Stimulated activated CD8-positive, alpha-beta memory T cell treated with anti-CD3 and anti-CD28 coated beads, Interleukin-4, amount 100 ng/mL, for 4 hours (primary cell): ENCODE results near the gene COL4A6.

Experiments used
- DNase-seq, 2 donors: peaks; one replicate each; pipeline ENCODE4 v3.0.0-alpha.2; 2020; ENCODE audit warnings: low read depth in 2 of 2, low spot score in 1 of 2

The COL4A6 gene

DNA sequence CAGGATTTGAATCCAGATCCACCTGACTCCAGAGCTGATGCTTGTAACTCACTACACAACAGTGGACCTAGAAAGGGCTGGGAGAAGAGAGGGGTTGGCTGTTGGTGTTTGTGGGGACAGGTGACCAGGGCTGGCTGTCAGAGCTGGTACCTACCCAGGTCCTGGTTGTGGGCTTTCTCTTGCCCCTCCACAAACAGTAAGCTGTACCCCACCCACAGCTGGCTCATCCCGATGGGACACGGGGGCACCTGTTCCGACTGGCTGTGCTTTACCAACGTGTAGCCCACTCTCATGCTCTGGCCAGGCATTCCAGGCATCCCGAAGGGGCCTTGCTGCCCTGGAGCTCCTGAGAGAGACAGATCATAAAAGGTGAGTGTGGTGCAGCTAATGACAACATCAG lies 277.9 kb downstream of the COL4A6 start:
- no peak for DNase-seq

- no peak for DNase-seq
These were observed 279.1 kb downstream of the COL4A6 start for GRCh38 chrX:108159028-108159670.

GRCh38 chrX:108157628-108158027 lies 280.6 kb downstream of the COL4A6 start:
- no peak for DNase-seq

- no peak for DNase-seq
These were observed 281.2 kb downstream of the COL4A6 start for GRCh38 chrX:108156934-108157466.

- DNase-seq: no peak
These were observed 282.1 kb downstream of the COL4A6 start for GRCh38 chrX:108156082-108156481.

DNA sequence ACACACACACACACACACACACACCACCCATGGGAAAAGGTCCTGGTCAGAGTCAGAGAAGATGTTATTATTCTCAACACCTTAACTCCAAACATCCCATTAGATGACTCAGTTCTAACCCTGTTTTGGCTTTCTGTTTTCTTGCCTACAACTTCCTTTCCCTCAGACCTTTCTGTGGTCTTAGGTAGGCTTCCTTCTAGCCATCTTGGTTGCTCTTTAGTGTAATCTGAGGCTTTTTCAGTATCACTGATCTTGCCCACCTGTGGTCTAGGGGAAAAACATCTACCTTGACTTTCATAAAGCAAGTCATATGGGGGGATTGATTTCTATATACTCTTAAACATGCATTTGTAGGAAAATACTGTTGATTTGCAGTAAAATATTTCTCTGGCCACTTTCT lies 289.7 kb downstream of the COL4A6 start:
- no peak for DNase-seq

DNA sequence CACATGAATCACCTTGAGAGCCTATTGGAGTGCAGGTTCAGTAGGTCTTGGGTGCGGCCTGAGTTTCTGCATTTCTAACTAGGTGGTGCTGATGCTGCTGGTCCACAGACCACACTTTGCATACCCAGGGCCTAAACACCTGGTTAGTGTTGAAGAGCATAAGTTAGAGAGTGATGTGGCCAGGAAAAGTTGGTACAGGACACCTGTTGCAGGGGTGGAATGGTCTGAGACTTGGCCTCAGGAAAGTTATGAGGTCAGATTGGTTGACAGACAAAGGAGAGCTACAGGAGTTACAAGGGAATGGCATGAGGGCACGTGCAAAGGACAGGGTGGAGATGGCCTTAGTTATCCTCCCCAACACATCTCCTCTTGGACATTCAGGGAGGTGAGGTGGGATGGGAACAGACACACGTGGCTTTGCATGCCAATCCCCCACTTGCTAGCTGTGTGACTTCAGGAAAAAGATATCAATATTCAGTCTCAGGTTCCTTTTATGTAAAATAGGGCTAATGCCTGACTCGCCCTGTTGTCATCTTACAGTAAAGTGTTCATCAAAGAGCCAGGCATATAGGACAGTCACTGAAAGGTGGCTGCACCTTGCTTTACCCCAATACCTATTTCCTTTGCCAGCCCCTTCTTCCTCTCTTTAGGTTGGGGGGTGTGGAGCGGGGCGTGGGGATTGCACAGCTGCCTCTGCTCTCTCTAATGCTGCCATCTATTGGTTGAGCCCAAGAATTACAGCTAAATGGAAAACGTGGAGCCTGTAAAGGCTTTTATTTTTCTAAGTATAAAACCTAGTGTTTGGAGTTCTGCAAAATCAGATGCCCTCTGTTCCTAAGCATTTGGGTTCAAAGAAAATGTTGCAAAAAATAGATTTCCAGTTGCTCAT lies 299.2 kb downstream of the COL4A6 start:
- DNase-seq: no peak

GRCh38 chrX:108134724-108135123 lies 303.5 kb downstream of the COL4A6 start:
- no peak for DNase-seq

DNA sequence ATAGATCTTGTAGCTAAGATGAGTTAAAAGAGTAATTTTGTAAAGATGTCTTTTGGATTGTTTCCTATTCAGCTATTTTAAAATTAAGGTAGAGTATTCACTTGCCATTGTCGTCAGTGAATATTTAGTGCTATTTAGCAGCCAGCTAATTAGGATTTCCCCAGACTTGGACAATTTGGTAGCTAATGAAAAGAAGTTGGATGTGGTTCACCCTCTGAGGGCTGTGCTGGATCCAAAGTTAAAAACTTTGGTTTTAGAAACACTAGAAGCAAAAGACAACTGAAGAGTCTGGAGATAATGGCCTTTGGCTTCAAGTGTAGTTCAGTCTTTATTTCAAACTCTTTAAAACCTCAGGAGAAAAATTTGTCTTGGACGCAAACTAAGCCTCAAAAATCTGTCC lies 305.3 kb downstream of the COL4A6 start:
- no peak for DNase-seq

DNA sequence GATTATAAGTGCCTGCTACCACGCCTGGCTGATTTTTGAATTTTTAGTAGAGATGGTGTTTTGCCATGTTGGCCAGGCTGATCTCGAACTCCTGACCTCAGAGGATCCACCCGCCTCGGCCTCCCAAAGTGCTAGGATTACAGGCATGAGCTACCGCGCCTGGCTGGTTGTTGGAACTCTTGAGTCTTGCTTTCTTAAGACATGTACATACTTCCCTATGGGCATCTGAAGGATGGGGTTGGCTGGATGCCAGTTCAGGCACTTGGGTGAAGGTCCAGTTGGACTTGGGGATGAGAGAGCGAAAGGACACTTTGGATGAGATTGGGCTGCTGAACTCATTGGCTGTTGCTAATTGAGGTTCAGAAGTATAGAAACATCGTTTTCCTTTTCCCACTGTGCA lies 306.2 kb downstream of the COL4A6 start:
- DNase-seq: no peak

- no peak for DNase-seq
These were observed 306.8 kb downstream of the COL4A6 start for GRCh38 chrX:108131471-108131870.

DNA sequence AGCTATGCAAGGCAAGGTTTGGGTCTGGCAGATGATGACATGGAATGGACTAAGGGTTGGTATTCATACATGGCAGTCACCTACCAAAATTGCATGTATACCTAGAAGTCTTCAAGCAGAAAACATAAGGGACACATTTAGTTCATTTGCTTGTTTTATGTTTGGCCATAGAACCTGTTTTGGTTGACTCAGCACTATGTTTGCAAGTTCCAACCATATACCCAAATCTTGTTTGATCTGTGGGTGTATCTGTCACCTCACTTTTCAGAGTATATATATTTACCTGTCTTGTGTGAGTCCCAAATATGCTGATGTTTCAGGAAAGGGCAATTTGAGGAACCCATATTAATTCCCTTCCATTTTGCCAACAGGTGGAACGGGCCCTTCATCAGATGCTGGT lies 307.3 kb downstream of the COL4A6 start:
- no peak for DNase-seq

DNA sequence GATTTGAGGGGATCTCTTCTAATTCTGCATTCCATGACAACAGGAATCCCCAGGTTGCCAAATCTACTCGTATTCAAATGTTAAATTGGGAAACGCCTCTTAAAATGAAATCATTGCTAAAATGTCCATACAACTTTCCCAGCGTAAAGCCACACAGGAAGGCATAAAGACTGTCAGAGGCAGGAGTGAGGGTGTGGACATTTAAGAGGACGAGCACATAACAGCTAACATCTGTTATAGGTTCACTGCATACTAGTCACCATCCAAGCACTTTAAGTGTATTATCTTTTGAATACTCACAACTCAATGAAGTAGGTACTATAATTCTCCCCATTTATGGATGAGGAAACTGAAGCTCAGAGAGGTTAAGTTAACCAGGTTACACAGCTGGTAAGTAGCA lies 311.1 kb downstream of the COL4A6 start:
- DNase-seq: no peak

DNA sequence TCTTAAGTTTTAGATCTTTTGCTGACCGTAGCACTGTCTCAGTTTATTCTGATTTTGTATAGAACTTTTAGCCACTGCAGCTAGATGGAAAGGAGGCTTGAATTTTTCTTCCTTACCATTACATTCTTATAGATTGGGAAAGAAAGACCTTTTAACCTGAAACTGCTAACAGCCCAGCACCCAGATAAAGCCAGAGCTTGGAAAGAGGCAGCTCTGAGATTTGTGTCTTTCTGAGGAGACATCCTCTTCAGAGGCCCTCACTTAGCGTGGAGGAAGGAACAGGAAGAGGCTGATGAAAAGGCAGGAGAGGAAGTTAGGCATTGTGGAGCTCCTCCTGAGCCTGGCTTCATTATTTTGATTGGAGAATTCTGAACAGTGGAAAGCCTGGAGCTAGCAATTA lies 311.6 kb downstream of the COL4A6 start:
- DNase-seq: no peak

DNA sequence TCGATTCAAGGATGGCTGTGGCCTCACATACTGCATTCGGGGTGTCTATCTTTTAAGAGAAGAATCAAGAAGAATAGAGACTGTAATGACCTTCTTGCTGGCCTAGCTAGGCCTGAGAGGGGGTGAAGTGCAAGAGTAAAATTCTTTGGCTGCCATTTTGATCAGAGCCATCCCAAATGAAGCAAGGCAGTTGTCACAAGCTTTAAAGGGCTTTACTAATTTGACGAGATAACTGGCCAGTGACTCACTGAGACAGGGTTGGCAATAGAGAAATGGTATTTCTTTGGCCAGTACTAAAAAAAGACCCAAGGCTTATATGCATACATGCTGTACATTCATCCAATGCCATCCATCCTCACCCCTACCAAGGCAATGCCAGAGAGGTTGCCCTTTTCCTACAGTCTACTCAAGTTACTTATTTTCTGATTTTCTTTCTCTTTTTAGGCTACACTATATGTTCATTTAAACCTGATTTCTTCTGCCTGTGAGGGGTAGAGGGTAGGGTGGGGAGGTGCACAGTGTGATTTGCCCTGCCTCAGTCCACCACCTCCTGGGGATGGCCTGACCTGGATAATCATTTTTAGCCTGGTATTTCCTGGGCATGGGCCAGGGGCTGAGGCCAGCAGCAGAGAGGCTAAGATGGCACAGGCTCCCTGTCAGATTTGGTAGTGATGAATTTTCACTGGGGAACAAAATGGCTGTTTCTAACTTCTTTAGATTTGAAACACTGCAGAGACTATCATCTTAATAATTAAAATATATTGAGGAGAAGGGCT lies 314.4 kb downstream of the COL4A6 start:
- DNase-seq: no peak

DNA sequence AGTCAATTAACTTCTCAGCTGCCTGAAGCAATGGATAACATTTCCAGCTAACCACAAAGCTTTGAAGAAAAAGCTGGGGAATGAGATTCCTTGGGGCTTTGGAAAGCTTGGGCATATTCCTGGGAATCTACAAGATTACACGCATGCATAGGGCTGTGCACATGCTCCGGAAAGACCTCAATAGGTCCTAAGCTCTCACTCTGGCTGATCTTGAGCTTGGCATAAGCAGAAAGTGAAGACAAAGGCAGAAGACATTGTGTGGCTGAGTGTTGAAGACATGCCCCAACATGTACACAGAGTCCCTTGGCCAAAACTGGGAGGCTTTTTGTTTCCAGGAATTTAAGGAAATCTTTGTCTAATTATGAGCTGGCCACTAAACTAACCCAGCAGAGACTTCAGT lies 315.5 kb downstream of the COL4A6 start:
- no peak for DNase-seq

- DNase-seq: no peak
These were observed 316.9 kb downstream of the COL4A6 start for GRCh38 chrX:108121291-108121690.

GRCh38 chrX:108117988-108118387 lies 320.2 kb downstream of the COL4A6 start:
- DNase-seq: no peak

GRCh38 chrX:108114541-108114940 lies 323.7 kb downstream of the COL4A6 start:
- no peak for DNase-seq
